ENCODE results near the gene CMIP. TPM values are rescaled to one million over a fixed set of nuclear protein-coding genes. Genes with fewer than 3 reads are reported as not detected.

The CMIP gene
- total RNA-seq, 1 donor from 2014 or later = 111 TPM

DNA sequence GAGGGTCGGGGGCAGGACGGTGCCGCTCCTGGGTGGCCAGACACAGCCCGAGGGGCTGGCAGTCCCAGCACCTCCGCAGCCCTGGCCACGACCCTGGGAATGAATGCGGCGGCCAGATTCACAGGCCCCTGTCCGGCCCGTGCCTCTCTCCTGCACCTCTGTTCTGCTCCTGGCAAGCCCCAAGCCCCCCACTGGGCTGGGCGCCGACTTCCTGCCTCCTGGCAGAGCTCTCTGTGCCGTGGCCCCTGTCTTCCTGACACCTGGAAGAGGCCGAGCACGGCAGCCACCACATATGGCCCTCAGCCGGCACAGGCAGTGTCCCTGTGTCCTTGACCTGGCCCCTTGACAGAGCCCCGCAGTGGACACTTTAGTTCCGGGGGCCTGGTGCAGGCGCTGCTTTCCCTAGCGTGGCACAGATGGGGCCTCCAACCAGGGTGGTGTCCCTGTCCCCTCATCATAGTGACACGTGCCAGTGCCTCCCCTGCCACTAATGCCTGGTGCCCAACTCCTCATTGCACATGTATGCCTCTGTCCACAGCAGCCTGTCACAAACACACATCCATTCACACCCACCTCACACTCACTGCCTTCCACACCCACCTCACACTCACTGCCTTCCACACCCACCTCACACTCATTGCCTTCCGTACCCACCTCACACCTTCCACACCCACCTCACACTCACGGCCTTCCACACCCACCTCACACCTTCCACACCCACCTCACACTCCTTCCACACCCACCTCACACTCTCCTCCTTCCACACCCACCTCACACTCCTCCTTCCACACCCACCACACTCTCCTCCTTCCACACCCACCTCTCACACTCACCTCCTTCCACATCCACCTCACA is 223.9 kb downstream of the CMIP start:
- no peak for DNase-seq (ENCODE audit: extremely low read depth, low read depth, low spot score)

DNA sequence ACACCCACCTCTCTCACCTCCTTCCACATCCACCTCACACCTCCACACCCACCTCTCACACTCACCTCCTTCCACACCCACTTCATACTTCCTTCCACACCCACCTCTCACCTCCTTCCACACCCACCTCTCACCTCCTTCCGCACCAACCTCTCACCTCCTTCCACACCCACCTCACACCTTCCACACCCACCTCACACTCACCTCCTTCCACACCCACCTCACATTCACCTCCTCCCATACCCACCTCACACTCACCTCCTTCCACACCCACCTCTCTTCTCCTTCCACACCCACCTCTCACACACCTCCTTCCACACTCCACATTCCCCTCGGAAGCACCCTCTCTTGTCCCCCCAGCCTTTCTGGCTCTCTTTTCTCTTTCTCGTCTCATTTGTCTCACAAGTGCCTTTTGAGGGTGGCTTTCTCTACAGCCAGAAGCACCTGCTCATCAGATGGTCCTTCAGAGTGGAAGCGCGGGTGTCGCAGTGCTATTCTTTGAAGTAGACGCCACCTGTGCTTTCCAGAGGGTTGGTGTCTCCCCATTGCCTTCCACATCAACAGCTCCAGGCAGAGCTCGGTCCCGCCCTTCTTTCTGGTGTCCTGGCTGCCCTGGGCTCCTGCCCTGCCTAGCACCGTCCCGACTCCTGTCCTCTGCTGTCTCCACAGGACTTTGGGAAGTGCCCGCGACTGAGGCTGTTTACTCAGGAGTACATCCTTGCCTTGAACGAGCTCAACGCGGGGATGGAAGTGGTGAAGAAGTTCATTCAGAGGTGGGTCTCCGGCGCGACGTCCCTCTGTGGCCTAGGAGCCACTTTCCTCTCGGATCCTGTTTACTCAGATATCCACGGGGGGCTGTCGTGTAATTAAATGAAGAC is 225.1 kb downstream of the CMIP start:
- no peak for DNase-seq (ENCODE audit: extremely low read depth, low read depth, low spot score)

- no peak for DNase-seq (ENCODE audit: extremely low read depth, low read depth, low spot score)
These were observed 227.4 kb downstream of the CMIP start for GRCh38 chr16:81671738-81672597.

DNA sequence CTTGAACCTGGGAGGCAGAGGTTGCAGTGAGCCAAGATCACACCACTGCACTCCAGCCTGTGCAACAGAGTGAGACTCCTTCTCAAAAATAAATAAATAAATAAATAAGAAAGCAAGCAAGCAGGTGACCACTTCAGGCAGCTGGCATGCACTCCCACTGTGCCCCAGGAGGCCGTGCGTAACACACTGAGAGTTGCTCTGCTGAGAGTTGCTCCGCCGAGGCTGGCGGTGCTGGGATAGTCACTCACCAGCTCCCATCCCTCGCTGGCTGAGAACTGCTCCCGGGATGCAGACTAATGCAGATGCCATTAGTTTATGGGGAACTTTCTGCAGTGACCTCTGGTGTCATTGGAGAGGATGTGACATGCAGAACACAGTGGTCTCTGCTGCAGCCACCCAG is 228.8 kb downstream of the CMIP start:
- DNase-seq (ENCODE audit: extremely low read depth, low read depth, low spot score) = no peak

GRCh38 chr16:81675662-81676061 is 231.1 kb downstream of the CMIP start:
- no peak for DNase-seq (ENCODE audit: extremely low read depth, low read depth, low spot score)

DNA sequence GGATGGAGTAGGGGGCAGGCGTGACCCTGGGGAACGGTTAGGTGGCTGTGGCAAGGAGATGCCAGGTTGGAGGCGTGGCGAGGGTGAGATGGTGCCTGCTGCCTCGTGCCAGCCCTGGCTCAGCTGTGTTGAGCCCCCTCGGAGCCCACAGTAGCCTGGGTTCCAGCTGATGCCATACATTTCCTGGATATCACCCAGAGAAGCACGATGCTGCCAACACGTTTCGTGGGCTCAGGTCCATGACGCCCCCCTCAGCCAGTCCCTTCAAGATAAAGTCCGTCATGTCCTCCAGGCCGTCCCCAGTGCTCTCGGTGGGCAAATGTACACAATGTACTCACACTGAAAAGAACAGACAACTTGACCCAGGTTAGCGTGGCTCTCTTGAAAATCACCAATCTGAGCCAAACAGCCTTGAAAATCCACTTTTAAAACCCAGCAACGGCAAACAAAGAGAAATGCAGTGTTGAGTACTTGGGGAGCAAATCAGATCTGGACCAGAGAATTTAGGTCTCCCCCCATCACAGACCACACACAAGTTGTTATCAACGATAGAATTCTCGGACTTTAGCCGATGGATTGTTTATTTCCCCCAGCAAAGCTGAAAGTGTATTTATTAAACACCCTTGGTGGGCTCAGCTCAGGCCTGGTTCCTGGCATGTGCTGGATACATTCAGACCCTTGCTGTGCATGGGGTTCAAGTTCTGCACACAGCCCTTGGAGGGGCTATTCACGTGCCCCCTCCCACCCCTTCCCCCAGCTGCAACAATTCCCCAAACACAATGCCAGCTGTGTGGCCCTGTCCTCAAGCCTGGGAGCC is 231.7 kb downstream of the CMIP start:
- no peak for DNase-seq (ENCODE audit: extremely low read depth, low read depth, low spot score)

- no peak for DNase-seq (ENCODE audit: extremely low read depth, low read depth, low spot score)
These were observed 232.5 kb downstream of the CMIP start for GRCh38 chr16:81676883-81677737.

DNA sequence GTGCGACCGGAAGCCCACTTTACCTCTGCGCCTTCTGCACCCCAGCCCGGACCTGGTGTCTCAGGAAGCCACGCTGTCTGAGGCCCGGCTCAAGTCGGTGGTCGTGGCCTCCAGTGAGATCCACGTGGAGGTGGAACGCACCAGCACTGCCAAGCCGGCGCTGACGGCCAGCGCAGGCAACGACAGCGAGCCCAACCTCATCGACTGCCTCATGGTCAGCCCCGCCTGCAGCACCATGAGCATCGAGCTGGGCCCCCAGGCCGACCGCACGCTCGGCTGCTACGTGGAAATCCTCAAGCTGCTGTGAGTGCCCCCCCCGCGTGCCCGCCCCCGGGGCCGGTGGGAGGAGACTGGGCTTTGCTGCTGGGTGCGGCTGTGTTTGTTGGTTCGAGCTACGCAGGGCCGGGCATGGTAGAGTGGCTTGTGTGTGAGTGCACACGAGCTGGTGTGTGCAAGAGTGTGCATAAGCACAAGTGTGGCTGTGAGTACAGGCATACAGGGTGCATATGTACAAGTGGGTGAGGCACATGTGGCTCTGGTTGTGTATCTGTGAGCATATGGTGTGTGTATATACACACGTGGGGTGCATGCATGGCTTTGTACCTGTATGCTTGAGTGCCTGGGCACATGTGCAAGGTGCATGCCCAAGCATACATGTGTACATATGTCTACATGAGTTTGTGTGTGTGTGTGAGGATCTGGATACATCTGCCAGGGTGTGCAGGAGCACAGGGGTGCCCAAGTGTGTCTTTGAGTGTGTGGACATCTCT is 233.9 kb downstream of the CMIP start:
- no peak for DNase-seq (ENCODE audit: extremely low read depth, low read depth, low spot score)

DNA sequence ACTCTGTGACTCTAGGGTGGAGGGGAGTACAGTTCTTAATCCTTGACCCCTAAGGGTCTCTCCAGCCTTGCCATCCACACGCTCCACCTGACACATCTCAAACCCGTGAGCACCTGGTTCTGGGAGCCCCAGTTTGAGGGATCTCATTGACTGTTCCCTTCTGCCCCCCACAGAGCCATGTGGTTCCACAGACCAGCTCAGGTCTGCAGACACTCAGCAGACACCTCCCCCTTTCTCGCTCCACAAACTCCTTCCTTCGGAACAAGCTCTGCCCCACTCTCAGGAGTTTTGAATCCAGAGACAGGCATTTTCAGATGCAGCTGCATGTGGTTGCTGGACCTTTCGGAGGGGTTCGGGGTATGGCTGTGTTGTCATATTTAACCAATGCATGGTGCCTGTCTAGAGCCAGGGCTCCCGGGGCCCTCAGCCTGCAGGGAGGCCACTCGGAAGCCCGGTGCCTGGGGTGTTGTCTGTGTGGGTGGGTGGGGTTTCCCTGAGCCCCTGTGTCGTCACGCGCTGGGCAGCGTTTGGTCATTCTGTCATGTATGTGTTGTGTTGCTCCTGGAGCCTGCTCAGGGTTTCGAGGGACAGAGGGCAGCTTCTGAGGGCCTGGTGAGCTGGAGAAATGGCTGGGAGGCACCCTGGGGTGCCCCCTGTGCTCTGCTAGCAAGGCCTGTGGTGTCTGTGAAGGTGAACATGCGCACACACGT is 235.3 kb downstream of the CMIP start:
- no peak for DNase-seq (ENCODE audit: extremely low read depth, low read depth, low spot score)

DNA sequence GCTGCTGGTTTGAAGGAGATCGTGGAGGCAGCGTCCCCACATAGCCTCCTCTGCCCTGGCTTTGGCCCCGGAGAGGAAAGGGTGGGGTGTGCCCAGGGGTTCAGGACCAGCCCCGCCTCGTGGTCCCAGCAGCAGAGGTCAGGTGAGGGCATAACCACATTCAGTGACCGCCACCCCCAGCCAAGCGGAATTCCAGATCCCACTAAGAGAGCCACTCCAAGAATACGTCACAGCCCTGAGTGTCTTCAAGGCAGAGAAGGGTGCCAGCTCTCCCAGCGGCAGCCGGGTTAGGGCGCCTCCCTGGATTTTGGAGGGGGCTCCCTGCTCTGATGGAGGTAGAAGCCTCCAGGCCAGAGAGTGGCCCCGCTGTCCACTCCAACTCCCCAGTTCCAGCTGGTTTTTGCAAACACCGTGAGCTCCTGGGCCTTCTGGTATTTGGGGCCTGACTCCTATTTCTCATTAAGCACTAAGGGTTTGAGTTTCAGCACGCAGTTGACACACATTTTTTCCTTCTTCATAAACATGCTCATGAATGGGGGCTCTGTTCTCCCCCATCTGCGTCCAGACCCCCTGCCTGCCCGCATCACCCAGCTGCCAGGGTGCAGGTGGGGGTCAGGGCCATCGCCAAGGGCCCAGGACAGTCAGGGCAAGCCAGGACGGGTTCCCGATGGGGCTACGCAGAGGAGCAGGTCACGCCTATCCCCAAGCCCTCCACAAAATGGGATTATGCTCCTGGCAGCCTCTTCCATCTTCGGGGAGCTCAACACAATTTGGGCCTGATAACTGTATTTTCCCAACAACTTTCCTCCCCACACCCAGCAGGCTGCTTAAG is 236.1 kb downstream of the CMIP start:
- DNase-seq (ENCODE audit: extremely low read depth, low read depth, low spot score) = no peak

DNA sequence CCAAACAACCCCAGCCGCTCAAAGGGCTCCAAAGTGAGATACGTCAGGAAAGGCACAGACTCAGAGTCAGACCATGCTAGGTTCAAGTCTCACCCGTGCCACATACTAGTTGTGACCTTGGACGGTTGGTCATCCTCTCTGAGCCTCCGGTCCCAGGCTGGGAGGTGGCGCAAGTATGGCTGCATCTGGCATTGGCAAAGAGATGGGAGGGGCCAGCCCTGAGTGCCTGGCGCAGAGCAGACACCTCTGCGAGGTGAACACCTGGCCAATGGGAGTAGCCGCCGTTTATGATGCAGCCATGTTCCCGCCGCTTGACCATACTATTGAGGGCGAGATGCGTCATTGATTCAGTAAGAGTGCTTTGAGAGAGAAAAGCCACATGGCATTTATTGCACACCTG is 236.7 kb downstream of the CMIP start:
- no peak for DNase-seq (ENCODE audit: extremely low read depth, low read depth, low spot score)

DNA sequence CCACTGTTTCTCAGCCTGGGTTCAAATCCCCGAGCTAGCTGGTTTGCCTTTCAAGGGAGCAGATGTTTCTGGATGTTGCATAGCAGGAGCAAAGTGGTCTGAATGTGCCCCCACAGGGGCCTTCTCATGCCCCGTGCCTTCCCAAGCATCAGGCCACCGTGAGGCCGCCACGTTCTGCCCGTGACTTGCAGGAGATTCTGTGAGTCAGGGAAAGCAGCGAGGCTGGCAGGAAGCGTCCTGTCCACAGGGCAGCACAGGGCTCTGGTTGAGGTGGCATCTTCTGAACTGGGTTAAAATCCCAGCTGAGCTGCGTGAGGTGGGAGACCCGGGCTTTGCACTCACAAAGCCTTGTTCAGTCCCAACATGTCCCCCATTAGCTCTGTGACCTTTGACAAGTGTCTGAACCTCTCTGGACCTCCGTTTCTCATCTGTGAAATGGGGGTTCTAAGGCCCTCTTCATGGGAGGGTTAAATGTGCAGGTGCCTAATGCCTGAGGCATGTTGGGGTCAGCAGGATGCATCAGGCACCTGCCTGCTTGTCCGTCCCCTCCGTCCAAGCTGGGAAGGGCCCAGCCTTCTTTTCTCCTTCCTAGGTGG is 239.7 kb downstream of the CMIP start:
- no peak for DNase-seq (ENCODE audit: extremely low read depth, low read depth, low spot score)

DNA sequence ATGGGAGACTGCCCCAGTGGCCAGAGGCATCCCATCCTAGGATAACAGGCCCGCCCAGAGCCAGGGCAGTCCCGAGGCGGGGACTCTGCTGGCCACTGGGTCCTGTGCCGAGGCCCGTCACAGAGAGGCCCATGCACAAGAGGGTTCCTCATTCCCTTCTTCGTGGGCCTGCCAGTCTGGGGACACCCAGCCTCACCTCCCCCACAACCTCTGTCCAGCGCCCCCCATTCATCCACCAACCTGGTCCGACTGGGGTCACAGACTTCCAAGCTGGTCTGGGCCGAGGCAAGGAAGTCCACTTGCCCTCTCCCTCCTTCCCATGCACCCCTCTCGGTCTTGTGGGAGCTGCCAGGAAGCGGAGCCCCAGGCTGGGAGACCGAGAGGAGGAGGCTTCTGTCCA is 240.3 kb downstream of the CMIP start:
- no peak for DNase-seq (ENCODE audit: extremely low read depth, low read depth, low spot score)

- peak; percentile 92 for DNase-seq (ENCODE audit: extremely low read depth, low read depth, low spot score)
These were observed 242.0 kb downstream of the CMIP start for GRCh38 chr16:81686391-81687130.

DNA sequence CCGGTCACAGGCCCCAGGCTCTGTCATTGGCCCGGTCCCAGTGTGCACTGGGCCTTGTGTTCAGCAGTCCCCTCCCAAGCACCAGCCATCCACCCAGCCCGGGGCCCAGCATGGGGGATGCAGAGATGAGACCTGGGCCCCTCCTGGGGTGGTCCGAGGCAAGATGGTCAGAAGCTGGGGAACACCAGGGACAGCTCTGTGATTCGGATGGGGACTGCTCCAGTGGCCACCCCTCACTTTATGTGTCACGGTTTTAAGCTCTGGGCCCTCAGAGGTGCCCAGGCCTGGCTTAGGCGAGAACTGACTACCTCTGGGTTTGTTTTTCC is 242.5 kb downstream of the CMIP start:
- DNase-seq (ENCODE audit: extremely low read depth, low read depth, low spot score) = no peak

DNA sequence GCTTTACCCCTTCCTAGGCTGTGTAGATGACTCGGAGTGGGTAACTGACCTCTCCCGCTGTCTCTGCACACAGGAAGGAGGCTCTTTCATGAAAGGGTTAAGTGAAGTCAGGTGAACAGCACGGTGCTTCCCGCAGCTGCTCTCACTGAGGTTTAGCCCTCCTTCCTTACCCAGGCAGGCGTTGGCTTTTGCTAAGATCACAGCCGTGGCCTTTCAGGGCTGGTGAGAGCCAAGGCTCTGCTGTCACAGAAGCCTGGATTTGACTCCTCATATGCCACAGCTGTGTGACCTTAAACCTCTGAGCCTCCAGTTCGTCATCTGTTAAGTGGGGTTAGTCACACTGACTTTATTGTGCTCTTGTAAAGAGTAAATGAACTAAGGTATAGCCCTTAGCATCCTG is 243.6 kb downstream of the CMIP start:
- DNase-seq (ENCODE audit: extremely low read depth, low read depth, low spot score) = no peak

All from glomerular endothelial cell (primary cell).